ENCODE measurements around the gene APBB2.

APBB2 gene

DNA sequence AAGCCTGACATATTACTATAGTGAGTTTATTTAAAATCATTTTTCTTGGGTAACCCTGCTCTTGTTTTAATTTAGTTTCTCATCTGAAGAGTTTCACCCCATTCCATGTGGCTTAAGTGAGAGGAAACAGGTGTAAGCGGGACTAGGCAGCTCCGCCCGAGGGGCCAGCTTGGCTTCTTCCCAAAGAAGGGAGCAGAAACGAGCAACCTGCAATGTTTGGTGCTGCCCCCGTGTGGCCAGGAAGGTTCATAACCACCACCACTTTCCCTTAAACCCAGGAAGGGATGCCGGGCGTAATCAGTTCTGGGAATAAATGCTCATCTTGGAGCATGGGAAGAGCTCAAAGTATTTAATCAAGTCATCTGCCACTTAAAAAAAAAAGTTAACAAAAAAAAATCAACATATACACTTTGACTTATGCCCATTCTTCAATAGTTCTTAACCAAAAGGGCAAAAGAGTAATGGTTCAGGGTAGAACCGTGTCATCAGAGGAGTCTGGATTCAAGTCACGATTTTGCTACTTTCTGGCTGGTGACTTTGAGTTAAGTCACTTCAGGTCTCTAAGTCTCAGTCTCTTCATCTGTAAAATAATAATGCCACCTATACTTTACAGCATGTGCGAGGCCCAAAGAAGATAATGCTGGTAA, 316.7 kb downstream of the APBB2 start:
- peak; percentile 30 for DNase-seq (ENCODE audit: low read depth)

DNA sequence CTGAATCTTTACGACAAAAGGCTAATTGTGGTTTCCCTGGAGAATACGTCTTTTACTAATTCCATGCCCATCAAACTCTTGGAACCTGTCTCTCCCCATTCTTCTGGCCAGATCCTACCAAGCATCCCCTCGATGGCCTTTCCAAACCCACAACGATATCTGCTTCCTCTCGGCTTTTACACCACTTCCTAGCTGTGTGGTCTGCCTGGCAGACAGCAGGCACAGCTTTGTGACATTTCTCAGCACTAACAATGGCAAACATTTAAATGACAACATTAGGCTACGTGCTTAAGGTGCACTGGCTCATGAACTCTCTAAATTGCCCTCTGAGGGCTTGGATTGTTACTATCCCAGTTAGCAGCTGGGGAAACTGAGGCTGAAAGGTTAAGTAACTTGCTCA, 323.6 kb downstream of the APBB2 start:
- DNase-seq (ENCODE audit: low read depth) = no peak

- no peak for DNase-seq (ENCODE audit: low read depth)
These were observed 324.1 kb downstream of the APBB2 start for GRCh38 chr4:40890199-40890598.

- no peak for DNase-seq (ENCODE audit: low read depth)
These were observed 325.4 kb downstream of the APBB2 start for GRCh38 chr4:40888933-40889332.

GRCh38 chr4:40887764-40888131, 326.6 kb downstream of the APBB2 start:
- DNase-seq (ENCODE audit: low read depth) = no peak

- DNase-seq (ENCODE audit: low read depth) = no peak
These were observed 327.2 kb downstream of the APBB2 start for GRCh38 chr4:40886931-40887763.

DNA sequence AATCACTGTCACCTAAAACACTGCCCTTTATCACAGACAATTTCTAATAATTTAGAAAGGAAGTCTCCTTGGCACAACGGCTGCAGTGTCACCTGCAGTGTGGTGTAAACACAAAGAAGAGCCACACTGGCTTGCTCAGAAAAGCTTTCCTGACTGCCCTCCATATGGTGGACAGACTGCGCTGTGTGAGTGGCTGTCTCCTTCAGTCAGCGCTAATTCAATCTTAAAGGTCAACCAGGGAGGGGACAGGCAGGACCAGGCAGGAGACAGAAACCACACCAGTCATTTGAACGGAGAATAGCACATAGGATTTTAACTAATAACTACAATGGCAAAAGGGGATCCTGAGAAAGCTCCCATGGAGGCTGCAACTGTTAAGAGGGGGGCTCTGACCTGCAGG, 332.5 kb downstream of the APBB2 start:
- DNase-seq (ENCODE audit: low read depth) = no peak

DNA sequence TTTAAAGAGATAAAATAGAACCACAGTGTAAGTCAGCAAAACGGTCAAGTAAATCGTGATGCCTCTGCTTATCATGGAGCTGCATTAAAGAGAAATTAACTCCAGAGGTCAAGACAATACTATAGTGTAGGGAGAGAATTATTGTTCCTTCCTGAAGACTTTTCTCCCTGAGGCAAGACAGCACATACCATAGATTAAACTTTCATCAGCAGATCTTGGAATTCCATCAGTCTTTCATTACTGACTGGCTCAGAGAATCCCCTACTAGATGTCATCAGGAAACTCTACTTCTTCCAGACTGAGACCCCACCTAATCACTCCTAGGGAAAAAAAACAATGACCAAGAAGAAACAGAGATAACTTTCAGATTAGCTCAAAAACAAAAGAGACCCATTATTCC, 333.2 kb downstream of the APBB2 start:
- no peak for DNase-seq (ENCODE audit: low read depth)

GRCh38 chr4:40878548-40879055, 335.7 kb downstream of the APBB2 start:
- DNase-seq (ENCODE audit: low read depth) = no peak

DNA sequence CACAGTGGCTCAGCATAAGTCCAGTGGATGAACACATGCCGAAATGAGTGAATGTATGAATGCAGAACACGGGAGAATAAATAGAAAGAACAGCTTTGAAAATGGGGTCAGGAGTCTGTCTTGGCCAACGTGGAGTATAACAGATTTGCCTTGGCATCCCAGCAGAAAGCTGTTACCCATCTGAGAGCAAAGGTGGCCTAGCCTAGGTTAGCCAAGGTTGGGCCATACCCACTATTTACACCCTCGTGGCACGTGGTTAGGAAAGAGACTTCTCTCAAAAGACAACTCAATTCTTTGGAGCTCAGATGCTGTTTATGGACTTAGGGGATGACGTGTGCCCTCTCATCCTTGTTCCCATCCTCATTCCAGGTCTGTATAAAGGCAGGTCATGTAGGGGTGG, 337.3 kb downstream of the APBB2 start:
- no peak for DNase-seq (ENCODE audit: low read depth)

DNA sequence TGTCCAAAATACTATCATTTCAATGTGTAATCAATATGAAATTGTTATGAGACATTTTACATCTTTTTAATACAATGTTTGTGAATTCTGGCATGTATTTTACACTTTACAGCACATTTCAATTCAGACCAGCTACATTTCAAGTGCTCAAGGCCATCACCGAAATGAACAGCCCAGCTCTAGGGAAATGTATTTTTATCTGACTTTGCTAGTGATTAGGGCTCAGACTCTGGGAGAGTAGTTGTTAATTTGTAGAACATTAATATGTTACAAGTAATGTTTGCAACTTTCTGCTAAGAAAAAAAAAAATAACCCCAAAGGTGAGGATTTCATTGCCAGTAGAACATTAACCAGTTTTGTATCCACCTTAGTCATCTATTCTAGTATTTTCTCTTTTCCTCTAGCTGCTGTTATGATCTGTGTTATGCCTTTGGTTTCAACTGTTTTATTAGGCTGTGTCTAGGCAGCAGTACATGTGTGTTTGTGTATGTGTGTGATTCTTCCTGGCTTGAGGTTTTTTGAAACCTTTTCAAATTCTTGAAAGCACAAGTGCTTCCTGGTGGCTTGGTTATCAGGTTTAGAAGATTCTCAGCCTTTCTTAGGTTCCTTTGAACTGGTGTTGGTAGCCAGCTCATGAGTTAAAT, 338.7 kb downstream of the APBB2 start:
- no peak for DNase-seq (ENCODE audit: low read depth)

DNA sequence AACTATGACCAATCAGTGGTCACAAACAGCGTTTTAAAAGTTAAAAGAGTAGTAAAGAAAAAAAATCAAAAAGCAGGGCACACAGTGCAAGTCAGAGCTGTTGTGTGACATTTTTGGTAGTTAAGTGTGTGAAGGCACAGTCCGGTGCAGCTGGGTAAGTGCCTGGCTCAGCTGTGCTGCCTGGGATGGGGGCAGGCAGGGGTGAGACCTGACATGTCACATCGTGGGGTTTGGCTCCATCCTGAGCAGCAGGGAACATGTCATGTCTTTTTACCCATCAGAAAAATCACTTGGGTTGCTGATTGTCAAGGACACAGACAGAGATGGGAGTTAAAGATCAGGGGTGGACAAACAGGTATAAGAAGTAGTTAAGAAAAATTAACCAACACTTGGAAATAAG, 339.4 kb downstream of the APBB2 start:
- DNase-seq (ENCODE audit: low read depth) = no peak

GRCh38 chr4:40874331-40874730, 340.0 kb downstream of the APBB2 start:
- no peak for DNase-seq (ENCODE audit: low read depth)

GRCh38 chr4:40871695-40872250, 342.6 kb downstream of the APBB2 start:
- no peak for DNase-seq (ENCODE audit: low read depth)

- DNase-seq (ENCODE audit: low read depth) = no peak
These were observed 344.2 kb downstream of the APBB2 start for GRCh38 chr4:40870150-40870549.

DNA sequence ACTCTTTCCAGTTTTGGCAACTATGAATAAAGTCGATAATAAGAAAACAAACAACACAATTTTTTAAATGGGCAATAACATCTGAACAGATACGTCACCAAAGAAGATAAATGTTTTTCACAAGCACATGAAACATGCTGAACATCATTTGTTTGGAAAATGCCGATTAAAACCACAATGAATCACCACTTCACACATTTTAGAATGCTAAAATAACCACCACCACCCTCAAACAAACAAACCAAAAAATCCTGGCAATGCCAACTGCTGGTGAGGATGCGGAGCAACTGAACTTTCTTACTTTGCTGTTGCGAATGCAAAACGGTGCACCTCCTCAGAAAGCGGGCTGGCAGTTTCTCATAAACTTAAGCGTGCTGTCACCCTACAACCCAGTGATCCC, 348.6 kb downstream of the APBB2 start:
- DNase-seq (ENCODE audit: low read depth) = no peak

GRCh38 chr4:40864531-40864930, 349.8 kb downstream of the APBB2 start:
- DNase-seq (ENCODE audit: low read depth) = no peak

DNA sequence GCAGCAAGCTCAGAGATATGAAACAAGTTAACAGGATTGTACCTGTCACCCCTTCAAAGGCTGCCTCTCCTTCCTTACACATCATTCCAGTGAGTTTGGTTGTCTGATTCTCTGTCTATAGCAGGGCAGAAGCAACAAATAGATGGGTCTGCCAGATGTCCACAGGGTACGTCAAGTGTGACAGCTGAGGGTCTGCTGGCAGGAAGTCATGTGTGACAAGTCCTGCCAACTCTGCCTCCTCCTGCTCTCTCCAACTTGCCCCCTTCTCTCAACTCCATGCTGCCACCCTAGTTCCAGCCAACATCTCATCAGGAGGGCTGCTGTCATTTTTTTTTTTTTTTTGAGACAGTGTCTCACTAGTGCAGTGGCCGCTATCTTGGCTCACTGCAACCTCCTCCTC, 355.4 kb downstream of the APBB2 start:
- DNase-seq (ENCODE audit: low read depth) = no peak

GRCh38 chr4:40857956-40858355, 356.4 kb downstream of the APBB2 start:
- DNase-seq (ENCODE audit: low read depth) = no peak

DNA sequence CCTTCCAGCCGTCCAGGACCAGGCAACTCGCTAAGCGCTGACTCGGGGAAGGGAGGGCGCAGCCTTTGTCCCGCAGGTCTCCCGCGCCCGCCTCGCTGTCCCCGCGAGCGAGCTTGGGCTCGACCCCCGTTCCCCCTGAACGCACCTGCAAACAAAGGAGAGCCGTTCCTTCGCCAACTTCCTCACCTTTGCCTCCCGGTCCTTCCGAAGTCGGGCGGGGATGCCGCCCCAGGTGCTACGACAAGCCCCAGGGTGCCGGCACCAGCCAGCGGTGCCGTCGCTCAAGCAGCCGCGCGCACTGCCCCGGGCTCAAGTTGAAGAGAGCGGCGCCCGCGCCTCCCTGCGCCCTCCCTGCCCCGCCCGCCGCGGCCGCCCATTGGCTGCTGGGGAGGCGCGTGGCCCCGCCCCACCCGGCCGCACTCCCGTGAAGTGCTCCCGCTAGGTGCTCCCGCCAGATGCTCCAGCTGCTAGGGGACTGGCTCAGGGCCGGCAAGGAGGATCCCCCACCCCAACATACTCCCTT, 357.4 kb downstream of the APBB2 start:
- DNase-seq (ENCODE audit: low read depth) = peak; percentile 10

DNA sequence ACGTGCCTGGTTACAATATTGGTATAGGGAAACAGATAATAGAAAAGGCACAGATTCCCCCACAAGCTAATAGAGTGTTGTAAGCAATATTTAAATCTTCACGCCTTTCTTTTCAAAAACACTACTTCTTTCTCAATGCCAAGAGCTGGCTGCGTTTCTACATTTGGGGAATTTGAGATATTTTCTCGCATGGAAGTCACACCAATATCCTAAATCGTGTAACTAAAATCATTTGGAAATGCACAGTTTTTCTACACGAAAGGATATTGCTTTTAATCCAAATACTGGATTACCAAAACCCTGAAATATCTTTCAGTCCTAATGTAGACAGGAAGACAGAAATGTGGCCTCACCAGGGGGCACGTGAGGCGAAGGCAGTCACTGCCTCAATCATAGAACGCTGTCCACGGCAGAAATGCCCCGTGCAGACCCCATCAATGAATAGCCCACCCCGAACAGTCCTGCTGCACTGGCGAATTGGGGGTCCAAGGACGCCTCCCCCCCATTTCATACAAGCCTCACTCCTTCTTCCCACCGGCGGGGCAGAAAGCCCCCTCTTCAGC, 358.0 kb downstream of the APBB2 start:
- DNase-seq (ENCODE audit: low read depth) = no peak

- DNase-seq (ENCODE audit: low read depth) = no peak
These were observed 363.8 kb downstream of the APBB2 start for GRCh38 chr4:40850496-40850895.

All from activated T-helper 1 cell treated with Interleukin-2 at 50 U/mL for 16 hours (primary cell).